ENCODE measurements around the gene APC2.
A peak's percentile ranks its signal among the peaks of the same experiment; 100 is the strongest.

Gene APC2

GRCh38 chr19:1431759-1432506, 18.0 kb upstream of the APC2 start:
- H3K4me1 ChIP-seq (ENCODE audit: control extremely low read depth in 1 of 4, control insufficient read depth in 4 of 4, insufficient read depth in 4 of 4, low read length in 3 of 4) = no peaks in the 10 kb centered on the region
- 89% methylated on average over 22 of the region's 24 CpGs for WGBS (ENCODE audit: insufficient coverage)
- peaks cover 2 to 79% (median 64%) of the 10 kb centered on the region in 4 experiments for H3K36me3 ChIP-seq (ENCODE audit: control insufficient read depth in 4 of 4, insufficient read depth in 4 of 4, low read length in 3 of 4)
- no peak for DNase-seq
- POLR2A ChIA-PET = no interaction called here
- H3K27me3 ChIP-seq (replicated peaks in 2 of 5; ENCODE audit: control insufficient read depth in 4 of 5, insufficient read depth in 5 of 5, low read length in 4 of 5) = no peaks in the 10 kb centered on the region
- H3K27ac ChIP-seq (ENCODE audit: insufficient read depth in 1 of 2, low read depth in 1 of 2, low read length in 2 of 2, poor library complexity in 1 of 2, severe bottlenecking in 2 of 2) = no peak overlapping the region
- H3K4me3 ChIP-seq (ENCODE audit: control insufficient read depth in 1 of 7, extremely low read depth in 1 of 7, insufficient read depth in 4 of 7, low read depth in 2 of 7, low read length in 6 of 7) = no peak overlapping the region
- CTCF ChIA-PET = interaction anchor here (0.9 to 1.2 kb wide), 2 partner anchors 9 to 15 kb away, joined by 3 to 5 read pairs; no protein-coding TSS in a partner anchor
- no peaks in the 10 kb centered on the region for H3K9me3 ChIP-seq (ENCODE audit: control extremely low read depth in 1 of 5, control insufficient read depth in 4 of 5, insufficient read depth in 2 of 5, low read depth in 1 of 5, low read length in 4 of 5)

GRCh38 chr19:1432507-1432887, 17.4 kb upstream of the APC2 start:
- ChIA-PET CTCF (interaction anchor here (0.9 to 1.9 kb wide), 2 partner anchors 8 to 16 kb away, joined by 3 to 6 read pairs; no protein-coding TSS in a partner anchor), POLR2A (interaction anchor here (0.6 kb wide), 1 partner anchor 497 kb away, joined by 4 read pairs; no protein-coding TSS in a partner anchor)
- no peaks in the 10 kb centered on the region for H3K27me3 ChIP-seq (replicated peaks in 2 of 5; ENCODE audit: control insufficient read depth in 4 of 5, insufficient read depth in 5 of 5, low read length in 4 of 5)
- H3K4me1 ChIP-seq (ENCODE audit: control extremely low read depth in 1 of 4, control insufficient read depth in 4 of 4, insufficient read depth in 4 of 4, low read length in 3 of 4) = no peaks in the 10 kb centered on the region
- H3K9me3 ChIP-seq (ENCODE audit: control extremely low read depth in 1 of 5, control insufficient read depth in 4 of 5, insufficient read depth in 2 of 5, low read depth in 1 of 5, low read length in 4 of 5) = no peaks in the 10 kb centered on the region
- H3K27ac ChIP-seq (ENCODE audit: insufficient read depth in 1 of 2, low read depth in 1 of 2, low read length in 2 of 2, poor library complexity in 1 of 2, severe bottlenecking in 2 of 2) = no peak overlapping the region
- no peak overlapping the region for H3K4me3 ChIP-seq (ENCODE audit: control insufficient read depth in 1 of 7, extremely low read depth in 1 of 7, insufficient read depth in 4 of 7, low read depth in 2 of 7, low read length in 6 of 7)
- peaks cover 2 to 73% (median 61%) of the 10 kb centered on the region in 4 experiments for H3K36me3 ChIP-seq (ENCODE audit: control insufficient read depth in 4 of 4, insufficient read depth in 4 of 4, low read length in 3 of 4)
- DNase-seq = no peak
- 95% methylated on average over 10 of the region's 16 CpGs for WGBS (ENCODE audit: insufficient coverage)

- peaks cover 2 to 64% (median 55%) of the 10 kb centered on the region in 4 experiments for H3K36me3 ChIP-seq (ENCODE audit: control insufficient read depth in 4 of 4, insufficient read depth in 4 of 4, low read length in 3 of 4)
These were observed 16.5 kb upstream of the APC2 start for GRCh38 chr19:1433119-1434039.

DNA sequence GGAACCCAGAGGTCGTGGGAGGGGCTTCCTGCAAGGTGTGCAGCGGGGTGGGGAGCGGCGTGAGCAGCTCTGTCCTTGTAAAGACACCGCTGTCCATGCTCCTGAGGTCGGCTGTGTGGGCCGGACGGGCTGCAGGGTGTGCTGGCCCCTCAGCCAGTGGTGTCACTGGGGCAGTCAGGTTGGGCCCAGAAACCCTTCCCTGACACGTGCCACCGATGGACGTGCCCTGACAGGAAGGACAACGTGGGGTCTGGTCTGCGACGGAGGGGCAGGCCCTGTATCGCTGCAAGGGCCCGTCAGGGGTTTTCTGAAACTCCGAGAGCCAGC, 15.9 kb upstream of the APC2 start:
- H3K4me3 ChIP-seq (ENCODE audit: control insufficient read depth in 1 of 7, extremely low read depth in 1 of 7, insufficient read depth in 4 of 7, low read depth in 2 of 7, low read length in 6 of 7) = no peak overlapping the region
- WGBS (ENCODE audit: insufficient coverage) = 96% methylated on average over 17 of the region's 17 CpGs
- no peaks in the 10 kb centered on the region for H3K9me3 ChIP-seq (ENCODE audit: control extremely low read depth in 1 of 5, control insufficient read depth in 4 of 5, insufficient read depth in 2 of 5, low read depth in 1 of 5, low read length in 4 of 5)
- no peaks in the 10 kb centered on the region for H3K27me3 ChIP-seq (replicated peaks in 2 of 5; ENCODE audit: control insufficient read depth in 4 of 5, insufficient read depth in 5 of 5, low read length in 4 of 5)
- peaks cover 2 to 58% (median 50%) of the 10 kb centered on the region in 4 experiments for H3K36me3 ChIP-seq (ENCODE audit: control insufficient read depth in 4 of 4, insufficient read depth in 4 of 4, low read length in 3 of 4)
- DNase-seq = no peak
- POLR2A ChIA-PET = no interaction called here
- CTCF ChIA-PET = interaction anchor here (1.9 kb wide), 1 partner anchor 17 kb away, joined by 6 read pairs; no protein-coding TSS in a partner anchor
- H3K27ac ChIP-seq (ENCODE audit: insufficient read depth in 1 of 2, low read depth in 1 of 2, low read length in 2 of 2, poor library complexity in 1 of 2, severe bottlenecking in 2 of 2) = no peak overlapping the region
- peaks cover 0 to 7% (median 3%) of the 10 kb centered on the region in 4 experiments for H3K4me1 ChIP-seq (ENCODE audit: control extremely low read depth in 1 of 4, control insufficient read depth in 4 of 4, insufficient read depth in 4 of 4, low read length in 3 of 4)

More at GRCh38 chr19:1433119-1434039, 16.5 kb upstream of the APC2 start:
- Histone ChIP-seq H3K27me3 (replicated peaks in 2 of 5; ENCODE audit: control insufficient read depth in 4 of 5, insufficient read depth in 5 of 5, low read length in 4 of 5) (no peaks in the 10 kb centered on the region), H3K4me1 (ENCODE audit: control extremely low read depth in 1 of 4, control insufficient read depth in 4 of 4, insufficient read depth in 4 of 4, low read length in 3 of 4) (peaks cover 0 to 5% (median 3%) of the 10 kb centered on the region in 4 experiments), H3K4me3 (ENCODE audit: control insufficient read depth in 1 of 7, extremely low read depth in 1 of 7, insufficient read depth in 4 of 7, low read depth in 2 of 7, low read length in 6 of 7) (no peak overlapping the region), H3K27ac (ENCODE audit: insufficient read depth in 1 of 2, low read depth in 1 of 2, low read length in 2 of 2, poor library complexity in 1 of 2, severe bottlenecking in 2 of 2) (no peak overlapping the region), H3K9me3 (ENCODE audit: control extremely low read depth in 1 of 5, control insufficient read depth in 4 of 5, insufficient read depth in 2 of 5, low read depth in 1 of 5, low read length in 4 of 5) (no peaks in the 10 kb centered on the region)
- 96% methylated on average over 46 of the region's 47 CpGs for WGBS (ENCODE audit: insufficient coverage)
- no peak for DNase-seq
- CTCF ChIA-PET = interaction anchor here (1.9 kb wide), 1 partner anchor 17 kb away, joined by 6 read pairs; no protein-coding TSS in a partner anchor
- POLR2A ChIA-PET = interaction anchor here (0.6 kb wide), 1 partner anchor 496 kb away, joined by 4 read pairs; no protein-coding TSS in a partner anchor

DNA sequence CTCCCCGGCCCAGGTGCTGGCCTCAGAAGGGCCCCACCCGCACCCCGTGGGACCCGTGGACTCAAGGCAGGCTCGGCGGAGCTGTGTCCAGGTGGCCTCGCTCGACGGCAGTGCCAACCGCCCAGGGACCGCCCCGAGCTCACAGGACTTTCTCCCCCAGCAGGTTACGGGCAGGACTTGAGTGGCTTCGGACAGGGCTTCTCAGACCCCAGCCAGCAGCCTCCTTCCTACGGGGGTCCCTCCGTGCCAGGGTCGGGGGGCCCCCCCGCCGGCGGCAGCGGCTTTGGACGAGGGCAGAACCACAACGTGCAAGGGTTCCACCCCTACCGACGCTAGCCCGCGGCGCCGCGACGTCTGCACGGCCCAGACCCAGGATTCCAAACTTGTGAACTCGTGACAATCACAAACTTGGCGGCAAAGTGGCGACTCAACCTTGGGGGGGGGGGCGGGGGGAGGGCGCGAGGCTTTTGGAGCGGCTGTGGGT, 15.3 kb upstream of the APC2 start:
- Histone ChIP-seq H3K27me3 (replicated peaks in 2 of 5; ENCODE audit: control insufficient read depth in 4 of 5, insufficient read depth in 5 of 5, low read length in 4 of 5) (no peaks in the 10 kb centered on the region), H3K4me1 (ENCODE audit: control extremely low read depth in 1 of 4, control insufficient read depth in 4 of 4, insufficient read depth in 4 of 4, low read length in 3 of 4) (peaks cover 0 to 12% (median 8%) of the 10 kb centered on the region in 4 experiments), H3K9me3 (ENCODE audit: control extremely low read depth in 1 of 5, control insufficient read depth in 4 of 5, insufficient read depth in 2 of 5, low read depth in 1 of 5, low read length in 4 of 5) (no peaks in the 10 kb centered on the region), H3K36me3 (ENCODE audit: control insufficient read depth in 4 of 4, insufficient read depth in 4 of 4, low read length in 3 of 4) (peaks cover 2 to 54% (median 47%) of the 10 kb centered on the region in 4 experiments), H3K27ac (ENCODE audit: insufficient read depth in 1 of 2, low read depth in 1 of 2, low read length in 2 of 2, poor library complexity in 1 of 2, severe bottlenecking in 2 of 2) (no peak overlapping the region), H3K4me3 (ENCODE audit: control insufficient read depth in 1 of 7, extremely low read depth in 1 of 7, insufficient read depth in 4 of 7, low read depth in 2 of 7, low read length in 6 of 7) (no peak overlapping the region)
- POLR2A ChIA-PET = no interaction called here
- 97% methylated on average over 24 of the region's 39 CpGs for WGBS (ENCODE audit: insufficient coverage)
- CTCF ChIA-PET = interaction anchor here (1.9 kb wide), 1 partner anchor 18 kb away, joined by 6 read pairs; no protein-coding TSS in a partner anchor
- DNase-seq = peak in 1 of 3 donors; percentile 24

GRCh38 chr19:1435378-1435989, 14.4 kb upstream of the APC2 start:
- 92% methylated on average over 19 of the region's 21 CpGs for WGBS (ENCODE audit: insufficient coverage)
- Histone ChIP-seq H3K36me3 (ENCODE audit: control insufficient read depth in 4 of 4, insufficient read depth in 4 of 4, low read length in 3 of 4) (peaks cover 3 to 55% (median 43%) of the 10 kb centered on the region in 4 experiments), H3K27ac (ENCODE audit: insufficient read depth in 1 of 2, low read depth in 1 of 2, low read length in 2 of 2, poor library complexity in 1 of 2, severe bottlenecking in 2 of 2) (no peak overlapping the region), H3K4me3 (ENCODE audit: control insufficient read depth in 1 of 7, extremely low read depth in 1 of 7, insufficient read depth in 4 of 7, low read depth in 2 of 7, low read length in 6 of 7) (no peak overlapping the region), H3K4me1 (ENCODE audit: control extremely low read depth in 1 of 4, control insufficient read depth in 4 of 4, insufficient read depth in 4 of 4, low read length in 3 of 4) (peaks cover 0 to 15% (median 13%) of the 10 kb centered on the region in 4 experiments), H3K27me3 (replicated peaks in 2 of 5; ENCODE audit: control insufficient read depth in 4 of 5, insufficient read depth in 5 of 5, low read length in 4 of 5) (no peaks in the 10 kb centered on the region), H3K9me3 (ENCODE audit: control extremely low read depth in 1 of 5, control insufficient read depth in 4 of 5, insufficient read depth in 2 of 5, low read depth in 1 of 5, low read length in 4 of 5) (no peaks in the 10 kb centered on the region)
- DNase-seq = no peak
- ChIA-PET CTCF (no interaction called here), POLR2A (no interaction called here)

Data from common myeloid progenitor, CD34-positive (primary cell).